Stimulated activated CD4-positive, alpha-beta T cell treated with anti-CD3 and anti-CD28 coated beads, Interleukin-4, amount 100 ng/mL, for 4 hours (primary cell): Measurements from ENCODE around the gene MAMDC2.
"Not testable (repeated sequence)": the region's sequence is repeated elsewhere in the genome, so short reads cannot be mapped to it uniquely, and the experiment has no call there.

Source experiments
- DNase-seq, 2 experiments: peaks; one replicate each; pipeline ENCODE4 v3.0.0-alpha.2; 2020

MAMDC2 gene

GRCh38 chr9:70038171-70038621 lies 5.5 kb upstream of the MAMDC2 start:
- not testable (repeated sequence) for DNase-seq

GRCh38 chr9:70040376-70040903 lies 3.2 kb upstream of the MAMDC2 start:
- no peak for DNase-seq

GRCh38 chr9:70042461-70043215 lies 1.0 kb upstream of the MAMDC2 start:
- no peak for DNase-seq

DNA sequence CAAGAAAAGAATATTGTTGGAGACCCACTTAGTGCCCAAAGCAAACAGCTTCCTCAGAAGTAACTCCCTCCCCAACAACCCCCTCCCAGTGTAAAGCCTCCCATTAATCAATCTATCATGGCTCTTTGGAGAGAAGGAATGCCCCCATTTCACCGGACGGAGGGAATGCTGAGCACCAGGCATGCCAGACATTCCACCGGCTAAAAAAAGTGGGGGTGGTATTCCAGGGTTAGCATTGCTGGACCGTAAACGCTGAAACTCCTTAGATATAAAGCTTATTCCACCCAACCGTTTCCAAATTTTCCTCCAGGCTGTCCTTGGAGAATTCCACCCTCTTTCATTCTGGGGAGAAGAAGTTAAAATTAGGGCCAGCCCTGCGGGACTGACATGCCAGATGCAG lies 363 bp upstream of the MAMDC2 start:
- no peak for DNase-seq

DNA sequence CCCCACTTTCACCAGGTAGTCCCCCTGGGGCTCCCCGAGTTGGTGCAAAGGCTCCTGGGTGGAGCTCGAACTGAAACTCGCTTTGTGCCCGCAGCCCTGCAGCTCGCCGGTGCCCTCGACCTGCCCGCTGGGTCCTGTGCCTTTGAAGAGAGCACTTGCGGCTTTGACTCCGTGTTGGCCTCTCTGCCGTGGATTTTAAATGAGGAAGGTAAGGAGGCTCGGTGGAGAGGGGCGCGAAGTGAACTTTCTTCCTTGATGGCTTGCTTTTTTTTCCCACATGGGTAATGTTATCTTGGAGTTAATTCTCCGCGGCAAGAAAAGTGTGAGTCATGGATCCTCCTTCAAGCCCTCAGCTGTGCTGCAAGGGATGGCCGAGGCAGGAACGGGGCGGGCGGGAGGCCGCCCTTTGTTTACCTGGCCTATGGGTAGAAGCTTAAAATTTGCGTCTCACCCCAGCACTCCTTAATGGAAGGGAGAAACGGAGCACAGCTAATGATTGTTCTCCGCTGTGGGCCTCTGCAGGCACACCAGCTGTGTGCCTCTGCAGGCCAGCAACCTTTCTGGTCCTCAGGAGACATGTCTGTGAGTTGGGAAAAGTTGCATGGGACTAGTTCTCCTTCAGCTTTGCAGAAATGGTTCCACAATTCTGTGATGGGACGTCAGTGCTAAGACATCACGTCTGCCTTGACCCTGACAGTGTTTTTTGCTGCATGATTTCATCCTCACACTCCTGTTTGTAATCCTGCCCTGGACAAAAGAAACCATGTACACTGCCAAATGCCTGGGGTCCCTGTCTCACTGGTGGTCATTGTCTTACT lies 1.1 kb downstream of the MAMDC2 start:
- DNase-seq: no peak

- no peak for DNase-seq
Observed at GRCh38 chr9:70045452-70045851, 1.8 kb downstream of the MAMDC2 start.

- DNase-seq: no peak
Observed at GRCh38 chr9:70046274-70047070, 2.8 kb downstream of the MAMDC2 start.

GRCh38 chr9:70049236-70049635 lies 5.6 kb downstream of the MAMDC2 start:
- no peak for DNase-seq

- no peak for DNase-seq
Observed at GRCh38 chr9:70049672-70050271, 6.1 kb downstream of the MAMDC2 start.

DNA sequence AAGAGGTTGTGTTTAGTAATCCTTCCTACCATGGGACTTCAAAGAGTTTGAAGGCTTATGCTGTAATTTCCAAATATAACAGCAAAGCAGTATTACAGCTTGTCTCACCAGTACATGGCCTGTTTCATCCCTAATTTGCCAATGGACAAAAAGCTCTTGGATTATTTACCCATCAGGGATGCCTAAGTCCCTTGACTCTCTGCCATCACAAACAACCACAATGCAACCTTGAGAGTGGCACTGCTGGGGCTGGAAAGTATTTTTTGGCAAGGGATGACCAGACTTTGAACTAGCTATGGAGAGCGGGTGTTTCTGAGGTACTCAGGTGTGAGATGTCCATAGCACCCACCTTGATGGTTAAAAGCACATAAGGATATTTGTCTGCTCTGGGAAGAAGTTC lies 9.1 kb downstream of the MAMDC2 start:
- DNase-seq: no peak

DNA sequence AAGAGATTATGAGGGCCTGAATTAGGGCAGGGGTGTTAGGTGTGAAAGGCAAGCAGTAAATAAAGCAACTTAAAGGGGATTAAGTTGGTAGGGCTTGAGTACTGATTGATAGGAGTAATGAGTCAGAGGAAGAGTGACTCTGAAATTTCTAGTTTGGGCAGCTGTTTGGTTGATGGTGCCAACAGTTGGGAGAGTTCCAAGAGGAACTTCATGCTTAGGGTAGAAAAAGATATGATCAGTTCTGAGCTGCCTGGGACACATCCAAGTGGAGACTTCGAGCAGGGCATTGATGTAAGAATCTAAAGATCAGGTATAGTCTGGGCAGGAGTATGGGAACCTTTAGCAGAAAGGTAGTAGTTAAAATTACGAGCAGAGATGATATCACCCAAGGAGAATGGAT lies 10.2 kb downstream of the MAMDC2 start:
- no peak for DNase-seq

GRCh38 chr9:70054521-70054920 lies 10.9 kb downstream of the MAMDC2 start:
- DNase-seq: no peak

DNA sequence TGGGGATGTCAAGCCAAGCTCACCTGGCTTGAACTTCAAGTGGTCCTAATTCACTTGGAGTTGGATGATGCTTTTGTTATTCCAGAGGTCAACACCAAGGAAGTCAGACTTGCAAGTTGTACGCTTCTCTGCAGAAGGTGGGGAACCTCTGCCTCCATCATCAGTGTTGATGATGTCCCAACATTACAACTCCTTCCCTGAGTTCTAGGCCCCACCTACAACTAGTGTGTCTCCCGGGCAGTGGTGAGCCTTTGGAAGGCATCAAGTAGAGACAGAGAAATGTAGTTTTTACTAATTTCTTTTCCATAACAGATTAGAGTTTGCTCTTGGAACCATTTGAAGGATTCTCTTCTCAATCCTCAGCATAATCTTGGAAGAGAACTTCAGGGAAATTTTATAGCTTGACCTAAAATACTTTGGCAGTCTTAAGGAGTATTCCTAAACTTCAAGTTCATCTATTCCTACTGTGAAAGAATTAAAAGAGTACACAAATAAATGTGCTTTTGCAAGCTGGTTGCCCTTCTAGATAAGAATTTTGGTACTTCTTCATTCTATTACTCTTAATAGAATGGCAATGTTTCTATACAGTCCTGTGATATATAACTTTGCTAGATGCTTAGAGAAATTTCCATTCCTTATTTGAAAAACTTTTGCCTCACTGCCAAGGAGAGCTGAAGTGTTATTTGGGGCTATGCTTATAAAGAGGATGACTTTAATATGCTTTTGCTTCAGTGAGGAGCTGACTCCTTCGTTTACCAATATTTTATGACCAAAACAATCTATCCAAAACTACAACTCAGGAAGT lies 12.0 kb downstream of the MAMDC2 start:
- DNase-seq: no peak

- DNase-seq: no peak
Observed at GRCh38 chr9:70056211-70056944, 12.7 kb downstream of the MAMDC2 start.

DNA sequence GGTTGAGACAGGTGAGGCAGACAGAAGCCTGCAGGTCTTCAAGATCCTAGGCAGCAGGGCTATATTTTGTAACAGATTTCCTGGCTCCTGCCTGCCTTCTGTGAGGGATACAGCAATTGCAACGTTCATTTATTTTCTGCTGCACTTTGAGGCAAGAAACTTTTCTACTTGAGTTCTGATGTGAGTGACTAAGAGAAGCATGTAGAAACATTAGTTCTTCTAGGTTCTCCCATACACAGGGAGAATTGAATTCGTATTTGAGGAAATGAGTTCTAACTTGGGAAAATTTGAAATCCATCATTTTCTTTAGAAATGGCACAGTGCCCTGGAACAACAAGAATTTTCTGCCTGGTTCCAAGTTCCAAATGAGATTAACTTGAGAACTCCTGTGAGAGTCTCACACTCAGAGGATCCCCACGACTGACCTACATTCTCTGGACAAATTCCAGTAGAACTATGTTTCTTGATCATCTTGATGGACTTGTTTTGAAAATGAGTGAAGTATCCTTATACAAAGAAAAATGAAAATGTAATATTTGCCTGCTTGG lies 15.0 kb downstream of the MAMDC2 start:
- no peak for DNase-seq

DNA sequence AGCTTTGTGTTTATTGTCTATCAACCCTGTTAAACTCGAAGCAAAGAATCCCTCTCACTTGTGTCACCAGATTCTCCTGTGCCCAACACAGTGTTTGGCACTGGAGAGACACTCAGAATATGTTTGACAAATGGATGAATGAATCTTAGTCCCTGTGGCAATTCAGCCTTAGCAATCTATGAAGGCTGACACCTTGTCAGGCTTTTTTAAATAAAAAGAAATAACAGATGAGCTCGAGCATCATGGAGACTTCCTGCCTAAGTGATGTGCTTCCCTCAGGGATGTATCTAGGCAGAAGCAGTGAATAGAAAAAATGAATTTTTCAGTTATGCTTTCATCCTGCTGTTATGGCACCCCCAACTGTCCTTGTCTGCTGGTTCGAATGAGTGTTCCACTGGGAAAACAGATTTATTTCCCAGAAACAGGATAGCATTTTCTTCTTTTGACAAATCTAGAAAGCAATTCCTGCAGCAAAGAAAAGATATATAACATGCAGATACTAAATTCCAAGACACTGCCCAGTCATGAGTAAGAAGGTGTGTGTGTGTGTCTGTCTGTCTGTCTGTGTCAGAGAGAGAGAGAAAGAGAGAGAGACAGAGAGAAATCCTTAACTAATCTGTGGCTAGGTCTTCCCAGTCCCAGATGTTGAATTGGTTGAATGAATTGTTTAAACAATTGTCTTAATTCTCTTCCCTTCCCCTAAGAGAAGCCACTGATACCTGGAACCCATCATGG lies 16.7 kb downstream of the MAMDC2 start:
- DNase-seq: no peak

DNA sequence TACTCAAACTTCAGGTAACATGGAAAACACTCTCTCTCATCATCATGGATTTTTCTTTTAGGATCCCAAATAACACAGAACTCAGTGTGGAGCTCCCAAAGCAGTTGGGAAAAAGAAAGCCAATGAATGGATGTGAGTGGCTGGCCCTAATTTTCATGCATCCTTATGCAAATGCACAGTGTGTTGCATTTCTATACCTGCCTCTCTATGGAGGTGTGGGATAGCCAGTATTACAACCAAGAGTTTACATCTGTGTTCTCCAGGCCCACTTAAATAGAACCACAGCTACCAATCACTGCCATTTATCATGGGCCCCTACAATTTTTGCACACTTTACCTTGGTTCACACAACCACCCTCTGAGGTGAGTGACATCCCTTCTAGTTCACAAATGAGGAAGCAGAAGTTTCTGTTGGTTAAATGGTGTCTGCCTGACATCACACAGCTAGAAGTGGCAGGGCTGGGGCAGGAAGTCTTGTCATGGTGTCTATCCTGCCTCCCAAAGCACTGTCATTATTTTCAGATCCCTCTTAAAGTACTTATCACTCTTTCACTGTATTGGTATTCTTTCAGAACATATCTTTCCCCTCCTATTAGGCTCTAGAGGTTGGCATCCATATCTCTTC lies 17.3 kb downstream of the MAMDC2 start:
- DNase-seq: no peak

- no peak for DNase-seq
Observed at GRCh38 chr9:70061776-70062175, 18.1 kb downstream of the MAMDC2 start.

DNA sequence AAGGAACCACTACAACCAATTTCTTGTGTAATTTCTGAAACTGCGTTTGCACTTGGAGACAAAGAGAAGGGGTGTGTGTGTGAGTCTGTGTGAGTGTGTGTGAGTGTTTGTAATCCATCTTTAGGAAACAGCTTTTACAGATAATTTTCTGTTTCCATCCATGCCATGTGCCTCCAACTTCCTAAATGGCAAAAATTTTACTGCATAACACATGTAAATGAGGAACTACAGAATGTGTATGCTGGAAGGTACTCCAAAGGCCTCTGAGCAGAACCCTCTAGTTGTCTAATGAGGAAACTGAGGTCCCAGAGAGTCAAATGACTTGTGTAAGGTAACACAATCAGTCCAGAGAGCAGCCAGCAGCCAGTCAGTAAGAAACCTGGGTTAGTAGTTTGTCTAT lies 20.8 kb downstream of the MAMDC2 start:
- no peak for DNase-seq

- no peak for DNase-seq
Observed at GRCh38 chr9:70065572-70065971, 21.9 kb downstream of the MAMDC2 start.
